Right ventricle myocardium inferior (tissue), 1 donor: ENCODE data around the gene SNAPC1. TPM values are rescaled to one million over a fixed set of nuclear protein-coding genes. Genes with fewer than 3 reads are reported as not detected.

Experiments used
- ATAC-seq: fragments of 200-7000 bp; cut with Tn5 transposase; one replicate; pipeline ENCODE4 v1.9.1; 2020; ENCODE audit warnings: mild to moderate bottlenecking, moderate library complexity
- DNase-seq: peaks from one replicate; pipeline ENCODE4 v3.0.0; 2021; ENCODE audit errors: missing footprints
- intact Hi-C: fragments of 100-400 bp; cut with DNase I; formaldehyde crosslinking; loops from one replicate; pipeline ENCODE4 v1.11.0; 2022
- total RNA-seq: library from RNA; stranded (reverse); fragmentation: NEBNext Ultra II Directional; extraction: Animal tissue kit (Norgen Biotek cat#: 25700); gene quantifications from one replicate; pipeline ENCODE4 v1.2.1, GENCODE V29; 2021
- donor health status: DM: no; HTN: yes; CAD: no; lungs with severe emphysema.

The SNAPC1 gene
- total RNA-seq, 1 donor from 2014 or later = 11.8 TPM

GRCh38 chr14:61774861-61775260, 12.6 kb downstream of the SNAPC1 start:
- intact Hi-C loops = no loop called here

GRCh38 chr14:61780125-61780524, 17.9 kb downstream of the SNAPC1 start:
- DNase-seq (no peak), ATAC-seq (no peak)

More at GRCh38 chr14:61774861-61775260, 12.6 kb downstream of the SNAPC1 start:
- ATAC-seq = no peak
- DNase-seq = no peak

GRCh38 chr14:61797309-61797708, 35.1 kb downstream of the SNAPC1 start:
- DNase-seq (no peak), ATAC-seq (no peak)
- intact Hi-C loops = no loop called here

More at GRCh38 chr14:61780125-61780524, 17.9 kb downstream of the SNAPC1 start:
- intact Hi-C loops = no loop called here

GRCh38 chr14:61802010-61802568, 39.9 kb downstream of the SNAPC1 start:
- ATAC-seq (no peak), DNase-seq (no peak)
- intact Hi-C loops = no loop called here

- no peak for ATAC-seq
- intact Hi-C loops = no loop called here
- no peak for DNase-seq
Observed at GRCh38 chr14:61803755-61804154, 41.5 kb downstream of the SNAPC1 start.

GRCh38 chr14:61805451-61805850, 43.2 kb downstream of the SNAPC1 start:
- no peak for DNase-seq
- no peak for ATAC-seq
- intact Hi-C loops = no loop called here

GRCh38 chr14:61811882-61812346, 49.7 kb downstream of the SNAPC1 start:
- intact Hi-C loops = no loop called here
- DNase-seq (no peak), ATAC-seq (no peak)

- no peak for DNase-seq
- intact Hi-C loops = no loop called here
- no peak for ATAC-seq
Observed at GRCh38 chr14:61812347-61813095, 50.3 kb downstream of the SNAPC1 start, which contains the start of gene SYT16. Gene SYT16, plus strand, starts transcription at chr14:61812703.

- intact Hi-C loops = no loop called here
- no peak for ATAC-seq
- DNase-seq = no peak
Observed at GRCh38 chr14:61813096-61813606, 50.9 kb downstream of the SNAPC1 start.

- ATAC-seq = no peak
- intact Hi-C loops = no loop called here
Observed at GRCh38 chr14:61822458-61822857, 60.2 kb downstream of the SNAPC1 start.

GRCh38 chr14:61832783-61833182, 70.6 kb downstream of the SNAPC1 start:
- ATAC-seq = no peak
- intact Hi-C loops = no loop called here
- DNase-seq = no peak

More at GRCh38 chr14:61822458-61822857, 60.2 kb downstream of the SNAPC1 start:
- no peak for DNase-seq

- DNase-seq (no peak), ATAC-seq (no peak)
- intact Hi-C loops = loop anchor here (5.0 kb wide), 1 partner anchor 539 kb away; no protein-coding TSS in a partner anchor
Observed at GRCh38 chr14:61836184-61836583, 74.0 kb downstream of the SNAPC1 start.

- DNase-seq = no peak
- intact Hi-C loops = loop anchor here (5.0 kb wide), 1 partner anchor 540 kb away; no protein-coding TSS in a partner anchor
- ATAC-seq = no peak
Observed at GRCh38 chr14:61836807-61837206, 74.6 kb downstream of the SNAPC1 start.

- DNase-seq = peak; percentile 82
- peak; percentile 92 for ATAC-seq
- intact Hi-C loops = loop anchor here (2.0 to 5.0 kb wide), 2 partner anchors 381 to 540 kb away; no protein-coding TSS in a partner anchor
Observed at GRCh38 chr14:61837336-61838229, 75.4 kb downstream of the SNAPC1 start.

GRCh38 chr14:61838661-61839245, 76.5 kb downstream of the SNAPC1 start:
- DNase-seq = no peak
- ATAC-seq = no peak
- intact Hi-C loops = loop anchor here (2.0 to 5.0 kb wide), 2 partner anchors 382 to 541 kb away; no protein-coding TSS in a partner anchor

- DNase-seq (no peak), ATAC-seq (peak; percentile 50)
- intact Hi-C loops = loop anchor here (2.0 to 5.0 kb wide), 2 partner anchors 383 to 542 kb away; no protein-coding TSS in a partner anchor
Observed at GRCh38 chr14:61839507-61839906, 77.3 kb downstream of the SNAPC1 start.

- ATAC-seq (no peak), DNase-seq (no peak)
- intact Hi-C loops = no loop called here
Observed at GRCh38 chr14:61841145-61841544, 78.9 kb downstream of the SNAPC1 start.
